Amniotic epithelial cell (primary cell): ENCODE results near the gene AGO1.
A peak's percentile ranks its signal among the peaks of the same experiment; 100 is the strongest.

Experiments used
- DNase-seq: peaks from one replicate; pipeline ENCODE4 v3.0.0-alpha.2; 2010; ENCODE audit warnings: low read depth

Gene AGO1

GRCh38 chr1:35972631-35973030 is 89.6 kb downstream of the AGO1 start:
- DNase-seq, result peak; percentile 19

- no peak for DNase-seq
Observed at GRCh38 chr1:35980090-35980489, 97.1 kb downstream of the AGO1 start.
